Gastroesophageal sphincter (tissue), 4 donors: ENCODE results near the gene PWP1. TPM values are rescaled to one million over a fixed set of nuclear protein-coding genes. Genes with fewer than 3 reads are reported as not detected.
"Not testable (repeated sequence)": the region's sequence is repeated elsewhere in the genome, so short reads cannot be mapped to it uniquely, and the experiment has no call there.

Experiments
- ATAC-seq: fragments of 150-250 bp; one replicate; pipeline ENCODE4 v1.9.1; 2016; ENCODE audit warnings: mild to moderate bottlenecking, moderate library complexity
- H3K27ac ChIP-seq, 4 donors: fragments of 200-600 bp; sonication (generic) in 3 of 4; 1 replicate in 3 of 4; 2 replicates in 1 of 4; pipeline ENCODE4 v1.5.1; 2016 to 2019
- H3K27me3 ChIP-seq: fragments of 200-600 bp; sonication (generic); one replicate; pipeline ENCODE4 v1.5.1; 2019
- H3K36me3 ChIP-seq, 2 donors: fragments of 200-600 bp; sonication (generic); one replicate each; pipeline ENCODE4 v1.5.1; 2019; ENCODE audit warnings: control low read depth in 1 of 2
- H3K4me1 ChIP-seq, 3 donors: fragments of 200-600 bp; sonication (generic); 1 replicate in 2 of 3; 2 replicates in 1 of 3; pipeline ENCODE4 v1.5.1; 2016 to 2019; ENCODE audit warnings: control low read depth in 2 of 3
- H3K4me3 ChIP-seq, 2 donors: fragments of 200-600 bp; sonication (generic); one replicate each; pipeline ENCODE4 v1.5.1; 2019; ENCODE audit warnings: mild to moderate bottlenecking in 1 of 2, moderate library complexity in 1 of 2
- H3K9me3 ChIP-seq, 3 donors: fragments of 200-600 bp; sonication (generic); one replicate each; pipeline ENCODE4 v1.5.1; 2017 to 2019; ENCODE audit warnings: control low read depth in 2 of 3
- EP300 ChIP-seq: sonication (generic); formaldehyde crosslinking; IDR thresholded peaks from one replicate; pipeline ENCODE4 v1.6.1; 2017; ENCODE audit warnings: antibody characterized with exemption, mild to moderate bottlenecking
- POLR2A ChIP-seq, 2 donors: fragments of 450-650 bp; IDR thresholded peaks; one replicate each; pipeline ENCODE4 v1.6.1; 2017; ENCODE audit warnings: antibody characterized with exemption in 2 of 2, mild to moderate bottlenecking in 2 of 2, moderate library complexity in 1 of 2
- POLR2AphosphoS5 ChIP-seq: sonication (generic); formaldehyde crosslinking; IDR thresholded peaks from one replicate; pipeline ENCODE4 v1.6.1; 2017; ENCODE audit warnings: antibody characterized with exemption
- WGBS, 2 donors: methylation state at CpG; one replicate each; pipeline ENCODE4 v1.1.5; 2018; ENCODE audit warnings: low coverage in 1 of 2; 5-methylcytosine and 5-hydroxymethylcytosine counted together
- total RNA-seq, 4 donors: library from RNA; depleted of rRNA; stranded (reverse); fragments of >200 nt; gene quantifications; one replicate each; pipeline ENCODE4 v1.1.0, GENCODE V29; 2016
- TF ChIP-seq, protein P1 (sequence below), 4 experiments: fragments of 200-600 bp in 2 of 4; fragments of 450-650 bp in 2 of 4; sonication (generic) in 1 of 4; IDR thresholded peaks; one replicate each; pipeline ENCODE4 v1.5.1; 2017 to 2019; ENCODE audit warnings: antibody characterized with exemption in 4 of 4, mild to moderate bottlenecking in 2 of 4, moderate library complexity in 2 of 4

The PWP1 gene
- total RNA-seq, 4 donors from 2014 or later: 48.6 to 117 (median 60.7) TPM

DNA sequence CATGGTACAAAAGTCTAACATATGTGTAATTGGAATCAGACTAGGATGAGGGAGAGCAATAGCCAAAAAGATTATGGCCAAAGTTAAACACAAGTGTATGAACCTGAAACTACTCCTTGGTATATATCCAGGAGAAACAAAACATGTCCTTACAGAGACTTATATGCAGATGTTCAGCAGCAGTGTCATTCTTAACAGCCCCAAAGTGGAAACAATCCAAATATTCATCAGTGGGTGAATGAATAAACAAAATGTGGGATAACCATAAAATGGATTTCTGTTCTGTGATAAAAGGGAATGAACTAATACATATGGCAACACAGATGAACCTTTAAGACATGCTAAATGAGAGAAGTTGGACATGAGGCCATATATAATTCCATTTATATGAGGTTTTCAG is 30.2 kb downstream of the PWP1 start:
- no peak overlapping the region for H3K27ac ChIP-seq
- peaks cover 7 to 66% of the 10 kb centered on the region in 2 donors for H3K36me3 ChIP-seq
- TF ChIP-seq, protein P1, sequence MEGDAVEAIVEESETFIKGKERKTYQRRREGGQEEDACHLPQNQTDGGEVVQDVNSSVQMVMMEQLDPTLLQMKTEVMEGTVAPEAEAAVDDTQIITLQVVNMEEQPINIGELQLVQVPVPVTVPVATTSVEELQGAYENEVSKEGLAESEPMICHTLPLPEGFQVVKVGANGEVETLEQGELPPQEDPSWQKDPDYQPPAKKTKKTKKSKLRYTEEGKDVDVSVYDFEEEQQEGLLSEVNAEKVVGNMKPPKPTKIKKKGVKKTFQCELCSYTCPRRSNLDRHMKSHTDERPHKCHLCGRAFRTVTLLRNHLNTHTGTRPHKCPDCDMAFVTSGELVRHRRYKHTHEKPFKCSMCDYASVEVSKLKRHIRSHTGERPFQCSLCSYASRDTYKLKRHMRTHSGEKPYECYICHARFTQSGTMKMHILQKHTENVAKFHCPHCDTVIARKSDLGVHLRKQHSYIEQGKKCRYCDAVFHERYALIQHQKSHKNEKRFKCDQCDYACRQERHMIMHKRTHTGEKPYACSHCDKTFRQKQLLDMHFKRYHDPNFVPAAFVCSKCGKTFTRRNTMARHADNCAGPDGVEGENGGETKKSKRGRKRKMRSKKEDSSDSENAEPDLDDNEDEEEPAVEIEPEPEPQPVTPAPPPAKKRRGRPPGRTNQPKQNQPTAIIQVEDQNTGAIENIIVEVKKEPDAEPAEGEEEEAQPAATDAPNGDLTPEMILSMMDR (IDR thresholded peaks at IDR 0.05): no peak
- TF ChIP-seq POLR2AphosphoS5 (no peak), POLR2A (IDR thresholded peaks at IDR 0.05) (no peak), EP300 (no peak)

DNA sequence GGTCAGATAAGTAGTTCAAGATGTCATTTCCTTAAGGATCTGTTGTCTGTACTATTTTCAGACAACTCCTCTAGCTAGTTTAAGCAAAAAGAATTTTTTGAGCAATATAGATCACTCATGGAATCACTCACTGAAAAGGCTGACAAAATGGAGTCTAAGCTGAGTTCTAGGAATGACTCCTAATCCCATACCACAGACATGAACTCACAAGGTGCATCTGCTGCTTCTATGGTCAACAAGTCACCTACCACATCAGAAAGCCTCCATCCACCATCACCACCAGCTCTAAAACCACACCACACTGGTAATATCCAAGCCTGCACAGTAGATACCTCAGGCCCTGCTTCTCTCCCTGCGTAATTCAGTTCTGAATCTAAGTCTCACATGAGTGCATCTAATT is 33.0 kb downstream of the PWP1 start:
- Histone ChIP-seq H3K9me3 (no peaks in the 10 kb centered on the region), H3K27me3 (no peaks in the 10 kb centered on the region), H3K36me3 (peaks cover 0 to 45% of the 10 kb centered on the region in 2 donors), H3K4me3 (no peak overlapping the region), H3K27ac (no peak overlapping the region), H3K4me1 (no peaks in the 10 kb centered on the region)
- no peak for TF ChIP-seq POLR2A (IDR thresholded peaks at IDR 0.05)
- no peak for TF ChIP-seq POLR2AphosphoS5
- TF ChIP-seq EP300: no peak
- TF ChIP-seq, protein P1 (IDR thresholded peaks at IDR 0.05): no peak
- no peak for ATAC-seq
- WGBS, 2 donors: 93 to 100% methylated on average over 1 of the region's 1 CpG

More for the DNA sequence above, 30.2 kb downstream of the PWP1 start:
- Histone ChIP-seq H3K27me3 (no peaks in the 10 kb centered on the region), H3K4me1 (no peaks in the 10 kb centered on the region), H3K4me3 (no peak overlapping the region), H3K9me3 (no peaks in the 10 kb centered on the region)
- no peak for ATAC-seq

DNA sequence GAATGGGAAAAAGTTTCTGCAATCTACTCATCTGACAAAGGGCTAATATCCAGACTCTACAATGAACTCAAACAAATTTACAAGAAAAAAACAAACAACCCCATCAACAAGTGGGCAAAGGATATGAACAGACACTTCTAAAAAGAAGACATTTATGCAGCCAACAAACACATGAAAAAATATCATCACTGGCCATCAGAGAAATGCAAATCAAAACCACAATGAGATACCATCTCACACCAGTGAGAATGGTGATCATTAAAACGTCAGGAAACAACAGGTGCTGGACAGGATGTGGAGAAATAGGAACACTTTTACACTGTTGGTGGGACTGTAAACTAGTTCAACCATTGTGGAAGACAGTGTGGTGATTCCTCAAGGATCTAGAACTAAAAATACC is 41.7 kb downstream of the PWP1 start:
- not testable (repeated sequence) for ATAC-seq, H3K9me3 ChIP-seq, H3K4me3 ChIP-seq, H3K4me1 ChIP-seq, H3K27ac ChIP-seq, H3K27me3 ChIP-seq
- H3K36me3 ChIP-seq: peaks cover 0 to 13% of the 10 kb centered on the region in 2 donors
- 44 to 80% methylated on average over 1 of the region's 1 CpG for WGBS, 2 donors

DNA sequence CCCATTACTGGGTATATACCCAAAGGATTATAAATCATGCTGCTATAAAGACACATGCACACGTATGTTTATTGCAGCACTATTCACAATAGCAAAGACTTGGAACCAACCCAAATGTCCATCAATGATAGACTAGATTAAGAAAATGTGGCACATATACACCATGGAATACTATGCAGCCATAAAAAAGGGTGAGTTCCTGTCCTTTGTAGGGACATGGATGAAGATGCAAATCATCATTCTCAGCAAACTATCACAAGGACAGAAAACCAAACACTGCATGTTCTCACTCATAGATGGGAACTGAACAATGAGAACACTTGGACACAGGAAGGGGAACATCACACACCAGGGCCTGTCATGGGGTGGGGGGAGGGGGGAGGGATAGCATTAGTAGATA is 42.1 kb downstream of the PWP1 start:
- not testable (repeated sequence) for H3K27me3 ChIP-seq, H3K4me1 ChIP-seq, H3K9me3 ChIP-seq, H3K4me3 ChIP-seq, ATAC-seq, H3K27ac ChIP-seq
- H3K36me3 ChIP-seq: peaks cover 0 to 13% of the 10 kb centered on the region in 2 donors
- WGBS, 2 donors: no CpG with 5 or more reads among the region's 1 CpG

DNA sequence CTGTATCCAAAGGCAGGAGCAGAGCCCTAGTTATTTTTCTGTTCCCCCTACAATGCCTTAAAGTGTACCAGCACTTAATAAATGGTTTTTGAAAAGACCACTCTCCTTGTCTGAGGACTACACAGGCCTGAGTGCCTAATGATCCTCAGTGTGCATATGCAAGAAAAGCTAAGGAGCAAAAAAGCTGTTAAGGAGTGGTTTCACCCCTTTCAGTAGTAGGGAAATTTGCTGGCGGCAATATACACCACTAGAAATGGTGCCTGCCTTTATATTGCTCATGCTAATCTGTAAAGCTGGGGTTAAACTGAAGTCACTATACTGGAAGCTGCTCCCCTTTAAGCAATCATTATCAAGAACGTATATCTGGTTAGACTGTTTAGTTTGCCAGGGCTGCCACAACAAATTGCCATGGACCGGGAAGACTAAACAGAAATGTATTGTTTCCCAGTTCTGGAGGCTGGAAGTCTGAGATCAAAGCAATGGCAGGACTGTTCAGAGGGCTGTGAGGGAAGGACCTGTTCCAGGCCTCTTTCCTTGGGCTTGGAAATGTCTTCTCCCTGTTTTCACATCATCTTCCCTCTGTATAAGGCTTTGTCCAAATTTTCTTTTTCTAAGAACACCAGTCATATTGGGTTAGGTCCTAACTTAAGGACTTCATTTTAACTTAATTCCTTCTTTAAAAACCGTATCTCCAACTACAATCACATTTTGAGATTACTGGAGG is 45.2 kb downstream of the PWP1 start:
- peaks cover 0 to 40% of the 10 kb centered on the region in 2 donors for H3K36me3 ChIP-seq
- no peaks in the 10 kb centered on the region for H3K4me1 ChIP-seq
- no peaks in the 10 kb centered on the region for H3K9me3 ChIP-seq
- no peaks in the 10 kb centered on the region for H3K27me3 ChIP-seq
- no peak overlapping the region for H3K27ac ChIP-seq
- 46 to 64% methylated on average over 2 to 4 of the region's 4 CpGs for WGBS, 2 donors
- H3K4me3 ChIP-seq: no peak overlapping the region
- TF ChIP-seq EP300 (no peak), POLR2AphosphoS5 (no peak), POLR2A (IDR thresholded peaks at IDR 0.05) (no peak)
- TF ChIP-seq, protein P1 (IDR thresholded peaks at IDR 0.05): no peak
- ATAC-seq: no peak

DNA sequence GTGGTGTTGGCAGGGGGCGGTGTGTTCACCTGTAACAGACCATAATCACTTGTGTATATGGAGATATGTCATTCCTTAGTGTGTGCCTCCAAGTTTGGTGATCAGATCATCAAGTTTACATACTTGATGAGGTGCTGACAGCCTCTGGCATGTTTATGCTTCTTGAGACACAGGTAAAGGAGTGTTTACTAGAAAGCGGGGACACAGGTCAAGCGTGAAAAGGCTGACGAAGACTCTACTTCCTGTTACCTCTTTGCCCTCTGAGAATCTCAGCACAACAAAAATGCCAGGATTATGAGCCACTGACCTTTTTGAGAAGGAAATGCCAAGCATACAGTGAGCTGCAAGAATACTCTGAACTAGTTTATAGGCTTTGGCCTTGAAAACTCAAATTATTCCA is 45.8 kb downstream of the PWP1 start:
- Histone ChIP-seq H3K36me3 (peaks cover 0 to 46% of the 10 kb centered on the region in 2 donors), H3K4me1 (no peaks in the 10 kb centered on the region), H3K4me3 (no peak overlapping the region), H3K9me3 (no peaks in the 10 kb centered on the region), H3K27me3 (no peaks in the 10 kb centered on the region), H3K27ac (no peak overlapping the region)
- 75 to 87% methylated on average over 4 of the region's 4 CpGs for WGBS, 2 donors
- no peak for ATAC-seq
- TF ChIP-seq EP300 (no peak), POLR2A (IDR thresholded peaks at IDR 0.05) (no peak), POLR2AphosphoS5 (no peak)
- TF ChIP-seq, protein P1 (IDR thresholded peaks at IDR 0.05): no peak
